K562 (cell line): Measurements from ENCODE around the gene TRMT1.

ENCODE experiments used
- BACH1 ChIP-seq: fragments of 200-800 bp; sonication (Bioruptor generic); IDR thresholded peaks from 2 replicates; pipeline ENCODE4 v1.6.1; 2016; ENCODE audit warnings: missing genetic modification characterization, missing compliant biosample characterization
- EZH2 ChIP-seq: IDR thresholded peaks from 2 replicates; pipeline ENCODE4 v1.6.1; 2012; ENCODE audit warnings: low read depth, mild to moderate bottlenecking, inconsistent platforms, low read length, borderline replicate concordance
- NFATC3 ChIP-seq: fragments of 450-650 bp; IDR thresholded peaks from 2 replicates; pipeline ENCODE4 v1.6.1; 2017; ENCODE audit warnings: mild to moderate bottlenecking
- NFIC ChIP-seq: fragments of 450-650 bp; IDR thresholded peaks from 2 replicates; pipeline ENCODE4 v1.6.1; 2017; ENCODE audit warnings: mild to moderate bottlenecking, inconsistent platforms
- POLR2A ChIP-seq: fragments of 450-650 bp; conservative IDR thresholded peaks from 2 replicates; pipeline ENCODE4 v1.6.1; 2016
- POLR2AphosphoS5 ChIP-seq: IDR thresholded peaks from 2 replicates; pipeline ENCODE4 v1.6.1; 2011; ENCODE audit warnings: mild to moderate bottlenecking, low read depth, low read length, moderate library complexity; ENCODE audit not compliant: control insufficient read depth, insufficient read depth
- SIN3A ChIP-seq, 2 experiments: fragments of 150-350 bp in 1 of 2; IDR thresholded peaks; 2 replicates each; pipeline ENCODE4 v1.6.1; 2011 to 2016; ENCODE audit warnings: borderline replicate concordance in 2 of 2, low read depth in 2 of 2, low read length in 2 of 2, mild to moderate bottlenecking in 2 of 2, moderate library complexity in 2 of 2; ENCODE audit not compliant: control insufficient read depth in 1 of 2
- ZNF384 ChIP-seq: IDR thresholded peaks from 2 replicates; pipeline ENCODE4 v1.6.1; 2012; ENCODE audit warnings: low read depth, low read length, improper control_type of control experiment
- TF ChIP-seq, protein P1 (sequence below): fragments of 450-650 bp; formaldehyde crosslinking; IDR thresholded peaks from 2 replicates; pipeline ENCODE4 v1.4.0; 2020; ENCODE audit warnings: mild to moderate bottlenecking, mixed read lengths
- TF ChIP-seq, protein P2 (sequence below), 2 experiments: fragments of 450-650 bp in 1 of 2; sonication (generic) in 1 of 2; formaldehyde crosslinking in 1 of 2; IDR thresholded peaks in 1 of 2; conservative IDR thresholded peaks in 1 of 2; 2 replicates each; pipeline versions ENCODE4 v1.6.1 to v1.8.1; 2016 to 2023; ENCODE audit warnings: mild to moderate bottlenecking in 2 of 2, moderate library complexity in 2 of 2, inconsistent platforms in 1 of 2, missing genetic modification reagents in 1 of 2
- TF ChIP-seq, protein P3 (sequence below), 2 experiments: fragments of 450-650 bp; conservative IDR thresholded peaks; 2 replicates each; pipeline ENCODE4 v1.6.1; 2017; ENCODE audit warnings: mild to moderate bottlenecking in 2 of 2, moderate library complexity in 2 of 2
- TF ChIP-seq, protein P4 (sequence below): sonication (generic); formaldehyde crosslinking; IDR thresholded peaks from 2 replicates; pipeline ENCODE4 v1.8.1; 2022; ENCODE audit warnings: missing genetic modification reagents
- TF ChIP-seq, protein P5 (sequence below), 2 experiments: fragments of 450-650 bp; formaldehyde crosslinking in 1 of 2; IDR thresholded peaks; 2 replicates each; pipeline versions ENCODE4 v1.4.0 to v1.6.1; 2014 to 2020; ENCODE audit warnings: mild to moderate bottlenecking in 2 of 2, borderline replicate concordance in 1 of 2, low read depth in 1 of 2
- TF ChIP-seq, protein P6 (sequence below): sonication (generic); formaldehyde crosslinking; IDR thresholded peaks from 2 replicates; pipeline ENCODE4 v1.8.0; 2022; ENCODE audit warnings: missing genetic modification reagents, mild to moderate bottlenecking, moderate library complexity, borderline replicate concordance

DNA sequence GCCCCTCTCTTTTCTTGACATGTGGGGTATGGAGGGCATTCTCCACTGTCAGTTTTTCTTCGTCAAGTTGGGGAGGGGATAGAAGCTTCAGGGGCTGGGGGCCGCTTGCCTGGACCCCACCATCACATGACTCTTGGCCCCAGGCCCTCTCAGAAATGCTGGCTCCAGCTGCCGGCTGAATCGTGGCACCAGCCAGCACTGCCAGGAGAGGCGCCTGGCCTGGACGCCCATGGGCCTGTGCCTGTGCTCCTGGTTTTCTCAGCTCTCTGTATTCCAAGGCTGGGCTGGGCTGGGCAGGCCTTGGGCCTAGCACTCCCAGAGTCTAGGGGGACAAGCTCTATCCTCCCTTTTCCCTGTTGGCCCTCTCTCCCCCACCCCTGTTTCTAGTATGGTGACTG, 52.4 kb downstream of the TRMT1 start:
- TF ChIP-seq POLR2A (no peak), NFIC (no peak), NFATC3 (no peak), EZH2 (no peak), ZNF384 (no peak), POLR2AphosphoS5 (no peak), BACH1 (tag) (no peak), SIN3A (IDR thresholded peaks at IDR 0.05; ENCODE audit: borderline replicate concordance in 2 of 2, control insufficient read depth in 1 of 2, low read depth in 2 of 2, low read length in 2 of 2) (no peak)
- TF ChIP-seq, protein P1, sequence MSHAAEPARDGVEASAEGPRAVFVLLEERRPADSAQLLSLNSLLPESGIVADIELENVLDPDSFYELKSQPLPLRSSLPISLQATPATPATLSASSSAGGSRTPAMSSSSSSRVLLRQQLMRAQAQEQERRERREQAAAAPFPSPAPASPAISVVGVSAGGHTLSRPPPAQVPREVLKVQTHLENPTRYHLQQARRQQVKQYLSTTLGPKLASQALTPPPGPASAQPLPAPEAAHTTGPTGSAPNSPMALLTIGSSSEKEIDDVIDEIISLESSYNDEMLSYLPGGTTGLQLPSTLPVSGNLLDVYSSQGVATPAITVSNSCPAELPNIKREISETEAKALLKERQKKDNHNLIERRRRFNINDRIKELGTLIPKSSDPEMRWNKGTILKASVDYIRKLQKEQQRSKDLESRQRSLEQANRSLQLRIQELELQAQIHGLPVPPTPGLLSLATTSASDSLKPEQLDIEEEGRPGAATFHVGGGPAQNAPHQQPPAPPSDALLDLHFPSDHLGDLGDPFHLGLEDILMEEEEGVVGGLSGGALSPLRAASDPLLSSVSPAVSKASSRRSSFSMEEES (CRISPR knock-in tag), result no peak
- TF ChIP-seq, protein P2, sequence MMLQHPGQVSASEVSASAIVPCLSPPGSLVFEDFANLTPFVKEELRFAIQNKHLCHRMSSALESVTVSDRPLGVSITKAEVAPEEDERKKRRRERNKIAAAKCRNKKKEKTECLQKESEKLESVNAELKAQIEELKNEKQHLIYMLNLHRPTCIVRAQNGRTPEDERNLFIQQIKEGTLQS (IDR thresholded peaks at IDR 0.05), result no peak
- TF ChIP-seq, protein P2 (CRISPR knock-in tag; conservative IDR thresholded peaks at IDR 0.05), result no peak
- TF ChIP-seq, protein P3, sequence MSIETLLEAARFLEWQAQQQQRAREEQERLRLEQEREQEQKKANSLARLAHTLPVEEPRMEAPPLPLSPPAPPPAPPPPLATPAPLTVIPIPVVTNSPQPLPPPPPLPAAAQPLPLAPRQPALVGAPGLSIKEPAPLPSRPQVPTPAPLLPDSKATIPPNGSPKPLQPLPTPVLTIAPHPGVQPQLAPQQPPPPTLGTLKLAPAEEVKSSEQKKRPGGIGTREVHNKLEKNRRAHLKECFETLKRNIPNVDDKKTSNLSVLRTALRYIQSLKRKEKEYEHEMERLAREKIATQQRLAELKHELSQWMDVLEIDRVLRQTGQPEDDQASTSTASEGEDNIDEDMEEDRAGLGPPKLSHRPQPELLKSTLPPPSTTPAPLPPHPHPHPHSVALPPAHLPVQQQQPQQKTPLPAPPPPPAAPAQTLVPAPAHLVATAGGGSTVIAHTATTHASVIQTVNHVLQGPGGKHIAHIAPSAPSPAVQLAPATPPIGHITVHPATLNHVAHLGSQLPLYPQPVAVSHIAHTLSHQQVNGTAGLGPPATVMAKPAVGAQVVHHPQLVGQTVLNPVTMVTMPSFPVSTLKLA (conservative IDR thresholded peaks at IDR 0.05), result no peak
- TF ChIP-seq, protein P4, sequence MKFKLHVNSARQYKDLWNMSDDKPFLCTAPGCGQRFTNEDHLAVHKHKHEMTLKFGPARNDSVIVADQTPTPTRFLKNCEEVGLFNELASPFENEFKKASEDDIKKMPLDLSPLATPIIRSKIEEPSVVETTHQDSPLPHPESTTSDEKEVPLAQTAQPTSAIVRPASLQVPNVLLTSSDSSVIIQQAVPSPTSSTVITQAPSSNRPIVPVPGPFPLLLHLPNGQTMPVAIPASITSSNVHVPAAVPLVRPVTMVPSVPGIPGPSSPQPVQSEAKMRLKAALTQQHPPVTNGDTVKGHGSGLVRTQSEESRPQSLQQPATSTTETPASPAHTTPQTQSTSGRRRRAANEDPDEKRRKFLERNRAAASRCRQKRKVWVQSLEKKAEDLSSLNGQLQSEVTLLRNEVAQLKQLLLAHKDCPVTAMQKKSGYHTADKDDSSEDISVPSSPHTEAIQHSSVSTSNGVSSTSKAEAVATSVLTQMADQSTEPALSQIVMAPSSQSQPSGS (CRISPR knock-in tag), result no peak
- TF ChIP-seq, protein P5, sequence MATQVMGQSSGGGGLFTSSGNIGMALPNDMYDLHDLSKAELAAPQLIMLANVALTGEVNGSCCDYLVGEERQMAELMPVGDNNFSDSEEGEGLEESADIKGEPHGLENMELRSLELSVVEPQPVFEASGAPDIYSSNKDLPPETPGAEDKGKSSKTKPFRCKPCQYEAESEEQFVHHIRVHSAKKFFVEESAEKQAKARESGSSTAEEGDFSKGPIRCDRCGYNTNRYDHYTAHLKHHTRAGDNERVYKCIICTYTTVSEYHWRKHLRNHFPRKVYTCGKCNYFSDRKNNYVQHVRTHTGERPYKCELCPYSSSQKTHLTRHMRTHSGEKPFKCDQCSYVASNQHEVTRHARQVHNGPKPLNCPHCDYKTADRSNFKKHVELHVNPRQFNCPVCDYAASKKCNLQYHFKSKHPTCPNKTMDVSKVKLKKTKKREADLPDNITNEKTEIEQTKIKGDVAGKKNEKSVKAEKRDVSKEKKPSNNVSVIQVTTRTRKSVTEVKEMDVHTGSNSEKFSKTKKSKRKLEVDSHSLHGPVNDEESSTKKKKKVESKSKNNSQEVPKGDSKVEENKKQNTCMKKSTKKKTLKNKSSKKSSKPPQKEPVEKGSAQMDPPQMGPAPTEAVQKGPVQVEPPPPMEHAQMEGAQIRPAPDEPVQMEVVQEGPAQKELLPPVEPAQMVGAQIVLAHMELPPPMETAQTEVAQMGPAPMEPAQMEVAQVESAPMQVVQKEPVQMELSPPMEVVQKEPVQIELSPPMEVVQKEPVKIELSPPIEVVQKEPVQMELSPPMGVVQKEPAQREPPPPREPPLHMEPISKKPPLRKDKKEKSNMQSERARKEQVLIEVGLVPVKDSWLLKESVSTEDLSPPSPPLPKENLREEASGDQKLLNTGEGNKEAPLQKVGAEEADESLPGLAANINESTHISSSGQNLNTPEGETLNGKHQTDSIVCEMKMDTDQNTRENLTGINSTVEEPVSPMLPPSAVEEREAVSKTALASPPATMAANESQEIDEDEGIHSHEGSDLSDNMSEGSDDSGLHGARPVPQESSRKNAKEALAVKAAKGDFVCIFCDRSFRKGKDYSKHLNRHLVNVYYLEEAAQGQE (IDR thresholded peaks at IDR 0.05; ENCODE audit: borderline replicate concordance), result no peak
- TF ChIP-seq, protein P5 (CRISPR knock-in tag; IDR thresholded peaks at IDR 0.05; ENCODE audit: low read depth), result no peak
- TF ChIP-seq, protein P6, sequence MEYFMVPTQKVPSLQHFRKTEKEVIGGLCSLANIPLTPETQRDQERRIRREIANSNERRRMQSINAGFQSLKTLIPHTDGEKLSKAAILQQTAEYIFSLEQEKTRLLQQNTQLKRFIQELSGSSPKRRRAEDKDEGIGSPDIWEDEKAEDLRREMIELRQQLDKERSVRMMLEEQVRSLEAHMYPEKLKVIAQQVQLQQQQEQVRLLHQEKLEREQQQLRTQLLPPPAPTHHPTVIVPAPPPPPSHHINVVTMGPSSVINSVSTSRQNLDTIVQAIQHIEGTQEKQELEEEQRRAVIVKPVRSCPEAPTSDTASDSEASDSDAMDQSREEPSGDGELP (CRISPR knock-in tag), result no peak
